Measurements from ENCODE around the gene COX4I2.
"Not testable (repeated sequence)": the region's sequence is repeated elsewhere in the genome, so short reads cannot be mapped to it uniquely, and the experiment has no call there.

Gene COX4I2

GRCh38 chr20:31667315-31668285, 29.9 kb downstream of the COX4I2 start:
- TF ChIP-seq CTCF (IDR thresholded peaks at IDR 0.05): no peak
- H3K27me3 ChIP-seq: no peaks in the 10 kb centered on the region
- intact Hi-C loops (cut with DNase I; ENCODE audit: low total_unique reads): loop anchor here (10.0 kb wide), 2 partner anchors 157 to 287 kb away; partner anchors contain the start of gene PDRG1
- peaks cover 6 to 94% (median 85%) of the 10 kb centered on the region in 4 donors for H3K4me1 ChIP-seq
- DNase-seq: no peak
- H3K4me3 ChIP-seq: no peak overlapping the region
- H3K36me3 ChIP-seq: peaks cover 13 to 29% (median 20%) of the 10 kb centered on the region in 3 donors
- H3K9me3 ChIP-seq: no peaks in the 10 kb centered on the region
- peak overlapping the region; percentile 88 to 97 for H3K27ac ChIP-seq

GRCh38 chr20:31668944-31669343, 31.2 kb downstream of the COX4I2 start:
- H3K36me3 ChIP-seq: peaks cover 13 to 26% (median 20%) of the 10 kb centered on the region in 3 donors
- intact Hi-C loops (cut with DNase I; ENCODE audit: low total_unique reads): loop anchor here (10.0 kb wide), 2 partner anchors 156 to 286 kb away; partner anchors contain the start of gene PDRG1
- H3K9me3 ChIP-seq, H3K27me3 ChIP-seq, DNase-seq, H3K4me3 ChIP-seq: not testable (repeated sequence)
- H3K4me1 ChIP-seq: peaks cover 6 to 100% (median 91%) of the 10 kb centered on the region in 4 donors
- peak in 1 of 2 experiments; percentile 0 for TF ChIP-seq CTCF (IDR thresholded peaks at IDR 0.05)
- peak overlapping the region; percentile 88 to 97 for H3K27ac ChIP-seq

- peaks cover 6 to 100% (median 90%) of the 10 kb centered on the region in 4 donors for H3K4me1 ChIP-seq
Measured at GRCh38 chr20:31669876-31670275, 32.2 kb downstream of the COX4I2 start.

GRCh38 chr20:31670371-31671228, 32.9 kb downstream of the COX4I2 start:
- intact Hi-C loops (cut with DNase I; ENCODE audit: low total_unique reads): no loop called here
- no peak for TF ChIP-seq CTCF (IDR thresholded peaks at IDR 0.05)
- Histone ChIP-seq H3K27me3 (no peaks in the 10 kb centered on the region), H3K27ac (peak overlapping the region; percentile 88 to 97), H3K9me3 (no peaks in the 10 kb centered on the region), H3K4me1 (peaks cover 6 to 100% (median 90%) of the 10 kb centered on the region in 4 donors), H3K36me3 (peaks cover 4 to 9% (median 5%) of the 10 kb centered on the region in 3 donors), H3K4me3 (peak overlapping the region in 1 of 2 donors; percentile 1)
- peak; percentile 85 to 94 for DNase-seq

More at GRCh38 chr20:31669876-31670275, 32.2 kb downstream of the COX4I2 start:
- Histone ChIP-seq H3K27me3 (no peaks in the 10 kb centered on the region), H3K27ac (peak overlapping the region; percentile 88 to 97), H3K36me3 (peaks cover 11 to 17% (median 13%) of the 10 kb centered on the region in 3 donors), H3K4me3 (peak overlapping the region in 1 of 2 donors; percentile 1), H3K9me3 (no peaks in the 10 kb centered on the region)
- TF ChIP-seq CTCF (IDR thresholded peaks at IDR 0.05): no peak
- no peak for DNase-seq
- intact Hi-C loops (cut with DNase I; ENCODE audit: low total_unique reads): loop anchor here (10.0 kb wide), 2 partner anchors 155 to 285 kb away; partner anchors contain the start of gene PDRG1

GRCh38 chr20:31671324-31671723, 33.6 kb downstream of the COX4I2 start:
- Histone ChIP-seq H3K4me1 (peaks cover 6 to 100% (median 90%) of the 10 kb centered on the region in 4 donors), H3K4me3 (no peak overlapping the region), H3K36me3 (peaks cover 0 to 2% (median 0%) of the 10 kb centered on the region in 3 donors), H3K9me3 (no peaks in the 10 kb centered on the region), H3K27me3 (no peaks in the 10 kb centered on the region), H3K27ac (peak overlapping the region; percentile 88 to 97)
- no peak for TF ChIP-seq CTCF (IDR thresholded peaks at IDR 0.05)
- DNase-seq: no peak
- intact Hi-C loops (cut with DNase I; ENCODE audit: low total_unique reads): no loop called here
